HL-60 (cell line): Measurements from ENCODE around the gene PFDN2.

ENCODE experiments used
- DNase-seq, 2 experiments: peaks; one replicate each; pipeline ENCODE4 v3.0.0-alpha.2; 2010 to 2020; ENCODE audit warnings: low read depth in 1 of 2, low spot score in 1 of 2
- H3K27ac ChIP-seq: fragments of 250-450 bp; sonication (Bioruptor Pico); replicated peaks from 2 replicates; pipeline ENCODE4 v1.5.1; 2020; ENCODE audit warnings: mild to moderate bottlenecking, moderate library complexity
- H3K27me3 ChIP-seq: fragments of 250-450 bp; sonication (Bioruptor Pico); 2 replicates; pipeline ENCODE4 v1.5.1; 2021; ENCODE audit warnings: mild to moderate bottlenecking, moderate library complexity; ENCODE audit not compliant: insufficient read depth, poor library complexity, severe bottlenecking
- H3K4me3 ChIP-seq: replicated peaks from 2 replicates; pipeline ENCODE4 v1.5.1; 2011; ENCODE audit warnings: mild to moderate bottlenecking, control low read depth, low read length; ENCODE audit not compliant: insufficient read depth
- GABPA ChIP-seq: IDR thresholded peaks from 2 replicates; pipeline ENCODE4 v1.6.1; 2012; ENCODE audit warnings: low read depth
- POLR2AphosphoS5 ChIP-seq: IDR thresholded peaks from 2 replicates; pipeline ENCODE4 v1.6.1; 2012; ENCODE audit warnings: low read depth
- SPI1 ChIP-seq: IDR thresholded peaks from 2 replicates; pipeline ENCODE4 v1.6.1; 2012; ENCODE audit warnings: low read depth, mild to moderate bottlenecking, borderline replicate concordance
- TF ChIP-seq, protein P1 (sequence below): IDR thresholded peaks from one replicate; pipeline ENCODE4 v1.5.1; 2011; ENCODE audit warnings: low read length, control low read depth, inconsistent platforms; ENCODE audit not compliant: insufficient read depth
- TF ChIP-seq, protein P2 (sequence below): IDR thresholded peaks from 2 replicates; pipeline ENCODE4 v1.6.1; 2012; ENCODE audit warnings: low read depth; ENCODE audit not compliant: insufficient replicate concordance

Gene PFDN2

DNA sequence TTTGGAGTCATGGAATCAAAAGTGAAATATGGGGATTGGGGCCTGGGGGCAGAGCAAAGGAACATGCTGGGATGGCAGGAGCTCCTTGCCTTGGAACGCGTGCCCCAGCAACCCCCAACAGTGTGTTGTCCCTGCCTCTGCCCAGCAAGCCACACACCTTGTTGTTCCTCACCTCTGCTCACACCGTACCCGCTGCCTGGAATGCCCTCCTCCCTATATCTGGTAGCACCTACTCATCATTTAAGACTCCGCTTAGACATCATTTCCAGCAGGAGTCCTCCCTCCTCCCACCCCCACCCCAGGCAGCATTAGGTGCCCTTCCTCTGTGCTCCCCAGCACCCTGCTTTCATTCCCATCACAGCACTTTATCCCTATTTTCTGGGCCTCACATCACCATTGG is 36.3 kb downstream of the PFDN2 start:
- H3K4me3 ChIP-seq = no peak overlapping the region
- DNase-seq = no peak
- no peaks in the 10 kb centered on the region for H3K27me3 ChIP-seq
- H3K27ac ChIP-seq = no peak overlapping the region
- TF ChIP-seq SPI1 = no peak
- TF ChIP-seq POLR2AphosphoS5 = no peak
- TF ChIP-seq, protein P1, sequence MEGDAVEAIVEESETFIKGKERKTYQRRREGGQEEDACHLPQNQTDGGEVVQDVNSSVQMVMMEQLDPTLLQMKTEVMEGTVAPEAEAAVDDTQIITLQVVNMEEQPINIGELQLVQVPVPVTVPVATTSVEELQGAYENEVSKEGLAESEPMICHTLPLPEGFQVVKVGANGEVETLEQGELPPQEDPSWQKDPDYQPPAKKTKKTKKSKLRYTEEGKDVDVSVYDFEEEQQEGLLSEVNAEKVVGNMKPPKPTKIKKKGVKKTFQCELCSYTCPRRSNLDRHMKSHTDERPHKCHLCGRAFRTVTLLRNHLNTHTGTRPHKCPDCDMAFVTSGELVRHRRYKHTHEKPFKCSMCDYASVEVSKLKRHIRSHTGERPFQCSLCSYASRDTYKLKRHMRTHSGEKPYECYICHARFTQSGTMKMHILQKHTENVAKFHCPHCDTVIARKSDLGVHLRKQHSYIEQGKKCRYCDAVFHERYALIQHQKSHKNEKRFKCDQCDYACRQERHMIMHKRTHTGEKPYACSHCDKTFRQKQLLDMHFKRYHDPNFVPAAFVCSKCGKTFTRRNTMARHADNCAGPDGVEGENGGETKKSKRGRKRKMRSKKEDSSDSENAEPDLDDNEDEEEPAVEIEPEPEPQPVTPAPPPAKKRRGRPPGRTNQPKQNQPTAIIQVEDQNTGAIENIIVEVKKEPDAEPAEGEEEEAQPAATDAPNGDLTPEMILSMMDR = no peak
- TF ChIP-seq GABPA = no peak
- TF ChIP-seq, protein P2, sequence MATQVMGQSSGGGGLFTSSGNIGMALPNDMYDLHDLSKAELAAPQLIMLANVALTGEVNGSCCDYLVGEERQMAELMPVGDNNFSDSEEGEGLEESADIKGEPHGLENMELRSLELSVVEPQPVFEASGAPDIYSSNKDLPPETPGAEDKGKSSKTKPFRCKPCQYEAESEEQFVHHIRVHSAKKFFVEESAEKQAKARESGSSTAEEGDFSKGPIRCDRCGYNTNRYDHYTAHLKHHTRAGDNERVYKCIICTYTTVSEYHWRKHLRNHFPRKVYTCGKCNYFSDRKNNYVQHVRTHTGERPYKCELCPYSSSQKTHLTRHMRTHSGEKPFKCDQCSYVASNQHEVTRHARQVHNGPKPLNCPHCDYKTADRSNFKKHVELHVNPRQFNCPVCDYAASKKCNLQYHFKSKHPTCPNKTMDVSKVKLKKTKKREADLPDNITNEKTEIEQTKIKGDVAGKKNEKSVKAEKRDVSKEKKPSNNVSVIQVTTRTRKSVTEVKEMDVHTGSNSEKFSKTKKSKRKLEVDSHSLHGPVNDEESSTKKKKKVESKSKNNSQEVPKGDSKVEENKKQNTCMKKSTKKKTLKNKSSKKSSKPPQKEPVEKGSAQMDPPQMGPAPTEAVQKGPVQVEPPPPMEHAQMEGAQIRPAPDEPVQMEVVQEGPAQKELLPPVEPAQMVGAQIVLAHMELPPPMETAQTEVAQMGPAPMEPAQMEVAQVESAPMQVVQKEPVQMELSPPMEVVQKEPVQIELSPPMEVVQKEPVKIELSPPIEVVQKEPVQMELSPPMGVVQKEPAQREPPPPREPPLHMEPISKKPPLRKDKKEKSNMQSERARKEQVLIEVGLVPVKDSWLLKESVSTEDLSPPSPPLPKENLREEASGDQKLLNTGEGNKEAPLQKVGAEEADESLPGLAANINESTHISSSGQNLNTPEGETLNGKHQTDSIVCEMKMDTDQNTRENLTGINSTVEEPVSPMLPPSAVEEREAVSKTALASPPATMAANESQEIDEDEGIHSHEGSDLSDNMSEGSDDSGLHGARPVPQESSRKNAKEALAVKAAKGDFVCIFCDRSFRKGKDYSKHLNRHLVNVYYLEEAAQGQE = no peak

DNA sequence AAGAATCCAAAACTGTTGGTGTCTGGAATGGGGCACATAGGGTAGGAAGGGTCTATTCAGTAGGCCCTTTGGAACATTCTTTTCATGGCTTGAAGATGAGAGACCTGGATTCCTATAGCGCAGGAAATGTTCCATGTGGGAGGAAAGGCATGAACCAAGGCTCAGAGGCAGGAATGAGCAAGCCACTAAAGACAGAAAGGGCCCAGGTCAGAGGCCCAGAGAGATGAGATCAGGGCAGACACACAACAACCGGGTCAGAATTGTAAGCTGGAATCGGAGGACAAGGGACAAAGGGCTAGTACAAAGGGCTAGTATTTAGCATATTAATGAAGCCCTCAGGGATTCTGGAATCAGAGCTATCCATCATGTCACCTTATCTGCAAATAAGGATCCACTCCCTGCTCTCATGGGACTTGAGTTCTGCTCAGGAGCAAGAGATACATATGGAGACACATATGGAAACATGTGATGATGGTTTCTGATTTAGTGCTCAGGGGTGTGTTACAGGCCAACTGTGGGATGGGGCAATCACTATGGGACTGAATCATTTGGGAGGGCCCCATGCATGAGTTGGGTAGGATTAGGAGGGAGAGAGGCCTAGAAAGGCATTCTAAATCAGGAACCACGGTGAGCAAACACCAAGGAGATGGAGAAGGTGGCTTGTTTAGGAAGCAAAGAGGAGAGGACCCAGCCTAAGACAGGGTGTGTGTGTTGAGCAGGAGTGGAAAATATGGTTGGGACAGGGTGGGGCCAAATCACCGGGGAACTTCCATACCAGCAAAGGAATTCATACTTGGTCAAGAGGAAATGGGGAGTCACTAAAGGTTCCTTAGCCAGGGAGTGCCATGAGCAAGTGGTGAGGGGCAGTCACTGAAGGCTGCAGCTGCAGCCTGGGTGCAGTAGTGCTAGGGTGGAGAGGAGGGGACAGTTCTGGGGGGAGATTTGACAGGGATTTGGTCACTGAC is 37.1 kb downstream of the PFDN2 start:
- no peak overlapping the region for H3K27ac ChIP-seq
- no peak for DNase-seq
- no peaks in the 10 kb centered on the region for H3K27me3 ChIP-seq
- H3K4me3 ChIP-seq = no peak overlapping the region
- TF ChIP-seq, protein P1 = no peak
- TF ChIP-seq SPI1 = no peak
- TF ChIP-seq, protein P2 = no peak

DNA sequence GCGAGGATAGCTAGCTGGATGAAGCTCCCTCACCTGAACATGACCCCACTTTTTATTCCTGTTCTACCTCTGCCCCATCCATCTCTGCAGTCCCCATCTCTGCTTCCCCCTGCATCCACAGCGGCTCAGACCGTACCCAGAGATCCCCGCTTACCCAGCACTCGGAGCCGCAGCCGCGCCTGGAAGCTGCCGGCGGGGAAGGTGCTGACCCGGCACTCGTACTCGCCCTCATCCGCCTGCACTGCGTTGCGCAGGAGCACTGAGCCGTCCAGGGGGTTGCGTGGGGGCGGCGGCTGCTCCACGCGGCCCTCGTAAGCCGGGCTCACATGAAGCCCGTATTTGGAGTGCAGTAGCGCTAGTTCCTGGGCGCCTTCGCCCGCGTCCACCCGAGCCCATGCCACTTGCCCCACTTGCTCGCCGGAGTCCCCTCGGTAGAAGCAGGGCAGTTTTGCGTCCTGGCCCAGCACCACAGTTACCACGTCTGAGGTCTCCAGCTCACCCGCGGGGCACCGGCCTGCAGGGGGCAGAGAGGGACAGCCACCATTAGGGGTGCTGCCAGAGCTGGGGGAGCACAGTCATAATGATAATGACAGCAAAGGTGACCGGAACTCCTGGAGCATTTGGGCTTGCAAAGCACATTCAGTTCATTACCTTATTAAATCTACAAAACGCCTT is 38.3 kb downstream of the PFDN2 start:
- no peak for DNase-seq
- TF ChIP-seq, protein P2 = no peak
- TF ChIP-seq, protein P1 = no peak
- no peak for TF ChIP-seq GABPA
- Histone ChIP-seq H3K27me3 (no peaks in the 10 kb centered on the region), H3K27ac (no peak overlapping the region), H3K4me3 (no peak overlapping the region)
